Astrocyte of the cerebellum (primary cell): ENCODE data around the gene SLC38A1.

Experiments
- DNase-seq: peaks from one replicate; pipeline ENCODE4 v3.0.0-alpha.2; 2011; ENCODE audit warnings: low read depth
- H3K4me3 ChIP-seq: 2 replicates; pipeline ENCODE4 v1.5.1; 2011; ENCODE audit warnings: mild to moderate bottlenecking, low read depth, low read length, moderate library complexity
- CTCF ChIP-seq: IDR thresholded peaks from 2 replicates; pipeline ENCODE4 v1.5.1; 2012; ENCODE audit warnings: low read length, low read depth, moderate library complexity, mild to moderate bottlenecking; ENCODE audit errors: missing control alignments
- in situ Hi-C: cut with HindIII; loops from 2 replicates; pipeline ENCODE4 v1.10.0; 2017; ENCODE audit warnings: low sequenced_read_pairs

The SLC38A1 gene

GRCh38 chr12:46152456-46152855 lies 116.4 kb downstream of the SLC38A1 start:
- in situ Hi-C loops: no loop called here
- no peak overlapping the region for H3K4me3 ChIP-seq
- no peak for DNase-seq
- no peak for TF ChIP-seq CTCF

GRCh38 chr12:46150735-46151134 lies 118.1 kb downstream of the SLC38A1 start:
- no peak overlapping the region for H3K4me3 ChIP-seq
- no peak for DNase-seq
- TF ChIP-seq CTCF: no peak
- in situ Hi-C loops: no loop called here

- TF ChIP-seq CTCF: no peak
- DNase-seq: no peak
- no peak overlapping the region for H3K4me3 ChIP-seq
- in situ Hi-C loops: no loop called here
Observed at GRCh38 chr12:46149905-46150304, 118.9 kb downstream of the SLC38A1 start.

- in situ Hi-C loops: no loop called here
- TF ChIP-seq CTCF: no peak
- H3K4me3 ChIP-seq: no peak overlapping the region
- DNase-seq: no peak
Observed at GRCh38 chr12:46149079-46149464, 119.8 kb downstream of the SLC38A1 start.

GRCh38 chr12:46148327-46149078 lies 120.3 kb downstream of the SLC38A1 start:
- no peak overlapping the region for H3K4me3 ChIP-seq
- no peak for DNase-seq
- TF ChIP-seq CTCF: no peak
- in situ Hi-C loops: no loop called here

GRCh38 chr12:46147144-46147543 lies 121.7 kb downstream of the SLC38A1 start:
- in situ Hi-C loops: no loop called here
- no peak for DNase-seq
- TF ChIP-seq CTCF: no peak
- H3K4me3 ChIP-seq: no peak overlapping the region
